Heart left ventricle (tissue), 16 donors: ENCODE results near the gene RTL5. TPM values are rescaled to one million over a fixed set of nuclear protein-coding genes. Genes with fewer than 3 reads are reported as not detected.

Source experiments
- ATAC-seq, 4 donors: fragments of 200-7000 bp; cut with Tn5 transposase; one replicate each; pipeline ENCODE4 v1.9.1; 2020 to 2022; ENCODE audit warnings: moderate library complexity in 4 of 4, mild to moderate bottlenecking in 3 of 4, moderate number of reproducible peaks in 1 of 4
- DNase-seq, 5 donors: peaks; one replicate each; pipeline ENCODE4 v3.0.0-alpha.2; 2020
- H3K27ac ChIP-seq, 12 donors: fragments of 200-600 bp; sonication (generic) in 4 of 12; one replicate each; pipeline versions ENCODE4 v1.5.0 to v1.8.0; 2016 to 2022; ENCODE audit warnings: mild to moderate bottlenecking in 2 of 12
- H3K27me3 ChIP-seq, 9 donors: fragments of 200-600 bp; sonication (generic) in 2 of 9; one replicate each; pipeline versions ENCODE4 v1.5.1 to v1.8.0; 2016 to 2022; ENCODE audit warnings: mild to moderate bottlenecking in 3 of 9
- H3K36me3 ChIP-seq, 9 donors: fragments of 200-600 bp; sonication (generic) in 2 of 9; one replicate each; pipeline versions ENCODE4 v1.5.0 to v1.8.0; 2018 to 2022; ENCODE audit warnings: mild to moderate bottlenecking in 2 of 9
- H3K4me1 ChIP-seq, 12 donors: fragments of 200-600 bp; sonication (generic) in 4 of 12; one replicate each; pipeline versions ENCODE4 v1.5.0 to v1.8.0; 2016 to 2022; ENCODE audit warnings: mild to moderate bottlenecking in 3 of 12
- H3K4me3 ChIP-seq, 12 donors: fragments of 200-600 bp; sonication (generic) in 4 of 12; one replicate each; pipeline versions ENCODE4 v1.5.0 to v1.8.0; 2017 to 2022; ENCODE audit warnings: mild to moderate bottlenecking in 9 of 12, moderate library complexity in 4 of 12
- H3K9me3 ChIP-seq, 12 donors: fragments of 200-600 bp; sonication (generic) in 4 of 12; one replicate each; pipeline versions ENCODE4 v1.5.0 to v1.8.0; 2016 to 2022; ENCODE audit warnings: mild to moderate bottlenecking in 1 of 12
- CTCF ChIP-seq, 12 donors: fragments of 200-600 bp; sonication (generic) in 4 of 12; IDR thresholded peaks; one replicate each; pipeline versions ENCODE4 v1.5.0 to v1.8.0; 2018 to 2022; ENCODE audit warnings: antibody characterized with exemption in 12 of 12, mild to moderate bottlenecking in 5 of 12
- POLR2A ChIP-seq, 2 donors: fragments of 450-650 bp; IDR thresholded peaks; one replicate each; pipeline ENCODE4 v1.6.1; 2017; ENCODE audit warnings: antibody characterized with exemption in 2 of 2, mild to moderate bottlenecking in 2 of 2, moderate library complexity in 2 of 2
- WGBS, 4 donors: extraction: QIAGEN DNeasy Blood & Tissue Kit in 2 of 4; methylation state at CpG; one replicate each; pipeline versions ENCODE4 v1.1.5 to v1.1.7; 2013 to 2018; 5-methylcytosine and 5-hydroxymethylcytosine counted together
- intact Hi-C, 10 donors: fragments of 100-400 bp; cut with DNase I; formaldehyde crosslinking; loops; one replicate each; pipeline versions ENCODE4 v1.11.1 to v1.14.2; 2022
- polyA plus RNA-seq, 2 donors: library from polyadenylated mRNA; stranded (reverse); fragments of 200-250 nt; gene quantifications; one replicate each; pipeline ENCODE4 v1.2.3, GENCODE V29; 2013
- total RNA-seq, 9 donors: library from RNA; depleted of rRNA in 2 of 9; stranded (reverse); fragments of >200 nt in 2 of 9; fragmentation: NEBNext Ultra II Directional in 3 of 9; extraction: Animal tissue kit (Norgen Biotek cat#: 25700) in 3 of 9; gene quantifications; one replicate each; pipeline versions ENCODE4 v1.1.0 to v1.2.4, GENCODE V29; 2016 to 2023
- donor health status: ischemic (EF 13 %, LVEDD 7.1; RV severe dilation, severe dysfunction).
- donor health status: healthy with polysubstance abuse.
- donor health status: DM: no; HTN: yes; CAD: no.
- donor health status: DM: no; HTN: no; CAD: no.
- donor health status: ischemic (EF 25% LVEDD 6.9; RV normal size, moderate dysfunction).
- donor health status: ischemic (EF 25% LVEDD 5.7; RV mildly dilated, moderate dysfunction).
- donor health status: healthy.
- donor health status: DM: yes; HTN: yes; CAD: no.
- donor health status: ischemic (EF 35%, LVEDD 5.7; RV mildly dilated, moderate dysfunction).
- donor health status: nonischemic (EF 11% LVEDD 7.7; RV severe dilation, severe dysfunction).
- donor health status: DM: yes; HTN: yes; CAD: no.
- donor health status: PGD.
- donor health status: ischemic (EF 29% LVEDD 5.4; RV normal size, mild dysfunction).
- donor health status: nonischemic (EF 23%, LVEDD 6.1; RV moderate dilation, normal function).

RTL5 gene
- total and polyA plus RNA-seq, 11 donors: 1.2 to 6.0 (median 2.5) TPM

- intact Hi-C loops: loop anchor here in 1 of 10 donors (5.0 kb wide), 1 partner anchor 43 kb away; no protein-coding TSS in a partner anchor
- Histone ChIP-seq H3K36me3 (no peaks in the 10 kb centered on the region), H3K9me3 (no peaks in the 10 kb centered on the region), H3K27ac (no peak overlapping the region), H3K4me1 (peaks cover 0 to 12% (median 2%) of the 10 kb centered on the region in 12 donors), H3K27me3 (peaks cover 0 to 27% (median 0%) of the 10 kb centered on the region in 9 donors), H3K4me3 (no peak overlapping the region)
- TF ChIP-seq CTCF (IDR thresholded peaks at IDR 0.05) (no peak), POLR2A (IDR thresholded peaks at IDR 0.05) (no peak)
- WGBS, 4 donors: 75 to 93% (median 89%) methylated on average over 1 of the region's 1 CpG
- ATAC-seq: no peak
- DNase-seq: no peak
Observed at GRCh38 chrX:72084114-72084513, 47.6 kb downstream of the RTL5 start.

GRCh38 chrX:72083291-72083690 is 48.4 kb downstream of the RTL5 start:
- no peak for TF ChIP-seq CTCF (IDR thresholded peaks at IDR 0.05)
- no peak for TF ChIP-seq POLR2A (IDR thresholded peaks at IDR 0.05)
- no peaks in the 10 kb centered on the region for H3K36me3 ChIP-seq
- peaks cover 0 to 18% (median 6%) of the 10 kb centered on the region in 12 donors for H3K4me1 ChIP-seq
- no peak overlapping the region for H3K4me3 ChIP-seq
- no peak for DNase-seq
- no peak overlapping the region for H3K27ac ChIP-seq
- 81 to 97% (median 90%) methylated on average over 2 of the region's 2 CpGs for WGBS, 4 donors
- H3K27me3 ChIP-seq: peaks cover 0 to 31% (median 0%) of the 10 kb centered on the region in 9 donors
- intact Hi-C loops: loop anchor here in 1 of 10 donors (5.0 kb wide), 1 partner anchor 44 kb away; no protein-coding TSS in a partner anchor
- no peak for ATAC-seq
- H3K9me3 ChIP-seq: no peaks in the 10 kb centered on the region

- peaks cover 0 to 42% (median 0%) of the 10 kb centered on the region in 9 donors for H3K27me3 ChIP-seq
Observed at GRCh38 chrX:72081605-72082320, 50.0 kb downstream of the RTL5 start.

More at GRCh38 chrX:72081605-72082320, 50.0 kb downstream of the RTL5 start:
- H3K4me3 ChIP-seq: peak overlapping the region in 10 of 12 donors; percentile 7 to 57 (median 42)
- DNase-seq: no peak
- intact Hi-C loops: loop anchor here in 1 of 10 donors (5.0 kb wide), 1 partner anchor 46 kb away; no protein-coding TSS in a partner anchor
- TF ChIP-seq CTCF (IDR thresholded peaks at IDR 0.05): no peak
- TF ChIP-seq POLR2A (IDR thresholded peaks at IDR 0.05): no peak
- peaks cover 0 to 24% (median 7%) of the 10 kb centered on the region in 12 donors for H3K4me1 ChIP-seq
- WGBS, 4 donors: 47 to 63% (median 55%) methylated on average over 12 of the region's 12 CpGs
- peak in 1 of 4 donors; percentile 21 for ATAC-seq
- H3K9me3 ChIP-seq: no peaks in the 10 kb centered on the region
- H3K27ac ChIP-seq: peak overlapping the region in 7 of 12 donors; percentile 3 to 80 (median 15)
- no peaks in the 10 kb centered on the region for H3K36me3 ChIP-seq
